Measurements from ENCODE around the gene TRUB1.

TRUB1 gene

GRCh38 chr10:114902151-114902550 lies 35.8 kb upstream of the TRUB1 start:
- no peaks in the 10 kb centered on the region for H3K4me1 ChIP-seq (ENCODE audit: insufficient read depth, insufficient read length)
- DNase-seq (ENCODE audit: low read depth, low spot score) = no peak

GRCh38 chr10:114905450-114905849 lies 32.5 kb upstream of the TRUB1 start:
- no peak for DNase-seq (ENCODE audit: low read depth, low spot score)
- Histone ChIP-seq H3K9ac (ENCODE audit: insufficient read length, low read depth) (no peak overlapping the region), H3K9me3 (ENCODE audit: insufficient read depth, low read length) (no peaks in the 10 kb centered on the region), H3K4me3 (ENCODE audit: insufficient read length, low read depth) (no peak overlapping the region), H3K27me3 (ENCODE audit: insufficient read depth, insufficient read length) (no peaks in the 10 kb centered on the region), H3K4me1 (ENCODE audit: insufficient read depth, insufficient read length) (no peaks in the 10 kb centered on the region), H3K36me3 (ENCODE audit: insufficient read depth, insufficient read length, low read length) (no peaks in the 10 kb centered on the region)
- no peak for TF ChIP-seq SUZ12 (IDR thresholded peaks at IDR 0.05; ENCODE audit: extremely low read depth, insufficient read depth, insufficient read length)
- TF ChIP-seq YY1 (IDR thresholded peaks at IDR 0.05; ENCODE audit: insufficient read depth, insufficient read length) = no peak
- no peak for TF ChIP-seq ZNF274 (IDR thresholded peaks at IDR 0.05; ENCODE audit: low read depth, low read length)

More at GRCh38 chr10:114902151-114902550, 35.8 kb upstream of the TRUB1 start:
- no peaks in the 10 kb centered on the region for H3K27me3 ChIP-seq (ENCODE audit: insufficient read depth, insufficient read length)
- no peak for TF ChIP-seq ZNF274 (IDR thresholded peaks at IDR 0.05; ENCODE audit: low read depth, low read length)
- no peak for TF ChIP-seq SUZ12 (IDR thresholded peaks at IDR 0.05; ENCODE audit: extremely low read depth, insufficient read depth, insufficient read length)
- TF ChIP-seq YY1 (IDR thresholded peaks at IDR 0.05; ENCODE audit: insufficient read depth, insufficient read length) = no peak
- H3K9me3 ChIP-seq (ENCODE audit: insufficient read depth, low read length) = no peaks in the 10 kb centered on the region
- H3K9ac ChIP-seq (ENCODE audit: insufficient read length, low read depth) = no peak overlapping the region
- no peak overlapping the region for H3K4me3 ChIP-seq (ENCODE audit: insufficient read length, low read depth)
- no peaks in the 10 kb centered on the region for H3K36me3 ChIP-seq (ENCODE audit: insufficient read depth, insufficient read length, low read length)

GRCh38 chr10:114906981-114907380 lies 31.0 kb upstream of the TRUB1 start:
- Histone ChIP-seq H3K4me1 (ENCODE audit: insufficient read depth, insufficient read length) (no peaks in the 10 kb centered on the region), H3K36me3 (ENCODE audit: insufficient read depth, insufficient read length, low read length) (no peaks in the 10 kb centered on the region), H3K9ac (ENCODE audit: insufficient read length, low read depth) (no peak overlapping the region), H3K4me3 (ENCODE audit: insufficient read length, low read depth) (no peak overlapping the region), H3K9me3 (ENCODE audit: insufficient read depth, low read length) (no peaks in the 10 kb centered on the region), H3K27me3 (ENCODE audit: insufficient read depth, insufficient read length) (no peaks in the 10 kb centered on the region)
- TF ChIP-seq ZNF274 (IDR thresholded peaks at IDR 0.05; ENCODE audit: low read depth, low read length) (no peak), SUZ12 (IDR thresholded peaks at IDR 0.05; ENCODE audit: extremely low read depth, insufficient read depth, insufficient read length) (no peak), YY1 (IDR thresholded peaks at IDR 0.05; ENCODE audit: insufficient read depth, insufficient read length) (no peak)
- DNase-seq (ENCODE audit: low read depth, low spot score) = no peak

GRCh38 chr10:114908896-114909295 lies 29.1 kb upstream of the TRUB1 start:
- no peaks in the 10 kb centered on the region for H3K9me3 ChIP-seq (ENCODE audit: insufficient read depth, low read length)
- DNase-seq (ENCODE audit: low read depth, low spot score) = no peak
- H3K9ac ChIP-seq (ENCODE audit: insufficient read length, low read depth) = no peak overlapping the region
- TF ChIP-seq ZNF274 (IDR thresholded peaks at IDR 0.05; ENCODE audit: low read depth, low read length) (no peak), SUZ12 (IDR thresholded peaks at IDR 0.05; ENCODE audit: extremely low read depth, insufficient read depth, insufficient read length) (no peak), YY1 (IDR thresholded peaks at IDR 0.05; ENCODE audit: insufficient read depth, insufficient read length) (no peak)
- no peak overlapping the region for H3K4me3 ChIP-seq (ENCODE audit: insufficient read length, low read depth)
- no peaks in the 10 kb centered on the region for H3K36me3 ChIP-seq (ENCODE audit: insufficient read depth, insufficient read length, low read length)
- H3K27me3 ChIP-seq (ENCODE audit: insufficient read depth, insufficient read length) = no peaks in the 10 kb centered on the region
- no peaks in the 10 kb centered on the region for H3K4me1 ChIP-seq (ENCODE audit: insufficient read depth, insufficient read length)

- Histone ChIP-seq H3K9ac (ENCODE audit: insufficient read length, low read depth) (no peak overlapping the region), H3K4me3 (ENCODE audit: insufficient read length, low read depth) (no peak overlapping the region), H3K27me3 (ENCODE audit: insufficient read depth, insufficient read length) (no peaks in the 10 kb centered on the region), H3K9me3 (ENCODE audit: insufficient read depth, low read length) (no peaks in the 10 kb centered on the region), H3K36me3 (ENCODE audit: insufficient read depth, insufficient read length, low read length) (no peaks in the 10 kb centered on the region), H3K4me1 (ENCODE audit: insufficient read depth, insufficient read length) (no peaks in the 10 kb centered on the region)
- no peak for DNase-seq (ENCODE audit: low read depth, low spot score)
- TF ChIP-seq SUZ12 (IDR thresholded peaks at IDR 0.05; ENCODE audit: extremely low read depth, insufficient read depth, insufficient read length) (no peak), ZNF274 (IDR thresholded peaks at IDR 0.05; ENCODE audit: low read depth, low read length) (no peak), YY1 (IDR thresholded peaks at IDR 0.05; ENCODE audit: insufficient read depth, insufficient read length) (no peak)
Observed at GRCh38 chr10:114911052-114911711, 26.8 kb upstream of the TRUB1 start.

- no peak overlapping the region for H3K4me3 ChIP-seq (ENCODE audit: insufficient read length, low read depth)
- no peaks in the 10 kb centered on the region for H3K27me3 ChIP-seq (ENCODE audit: insufficient read depth, insufficient read length)
- H3K4me1 ChIP-seq (ENCODE audit: insufficient read depth, insufficient read length) = no peaks in the 10 kb centered on the region
- H3K9ac ChIP-seq (ENCODE audit: insufficient read length, low read depth) = no peak overlapping the region
- DNase-seq (ENCODE audit: low read depth, low spot score) = no peak
- H3K9me3 ChIP-seq (ENCODE audit: insufficient read depth, low read length) = no peaks in the 10 kb centered on the region
- H3K36me3 ChIP-seq (ENCODE audit: insufficient read depth, insufficient read length, low read length) = no peaks in the 10 kb centered on the region
- TF ChIP-seq YY1 (IDR thresholded peaks at IDR 0.05; ENCODE audit: insufficient read depth, insufficient read length) (no peak), ZNF274 (IDR thresholded peaks at IDR 0.05; ENCODE audit: low read depth, low read length) (no peak), SUZ12 (IDR thresholded peaks at IDR 0.05; ENCODE audit: extremely low read depth, insufficient read depth, insufficient read length) (no peak)
Observed at GRCh38 chr10:114911801-114912469, 26.1 kb upstream of the TRUB1 start.

GRCh38 chr10:114912470-114912859 lies 25.5 kb upstream of the TRUB1 start:
- no peak overlapping the region for H3K9ac ChIP-seq (ENCODE audit: insufficient read length, low read depth)
- H3K9me3 ChIP-seq (ENCODE audit: insufficient read depth, low read length) = no peaks in the 10 kb centered on the region
- TF ChIP-seq YY1 (IDR thresholded peaks at IDR 0.05; ENCODE audit: insufficient read depth, insufficient read length) = no peak
- TF ChIP-seq ZNF274 (IDR thresholded peaks at IDR 0.05; ENCODE audit: low read depth, low read length) = no peak
- no peak for TF ChIP-seq SUZ12 (IDR thresholded peaks at IDR 0.05; ENCODE audit: extremely low read depth, insufficient read depth, insufficient read length)
- H3K4me3 ChIP-seq (ENCODE audit: insufficient read length, low read depth) = no peak overlapping the region
- no peaks in the 10 kb centered on the region for H3K4me1 ChIP-seq (ENCODE audit: insufficient read depth, insufficient read length)
- no peaks in the 10 kb centered on the region for H3K27me3 ChIP-seq (ENCODE audit: insufficient read depth, insufficient read length)
- no peak for DNase-seq (ENCODE audit: low read depth, low spot score)
- H3K36me3 ChIP-seq (ENCODE audit: insufficient read depth, insufficient read length, low read length) = no peaks in the 10 kb centered on the region
